Measurements from ENCODE around the gene ALAS1.
"Not testable (repeated sequence)": the region's sequence is repeated elsewhere in the genome, so short reads cannot be mapped to it uniquely, and the experiment has no call there.

The ALAS1 gene

GRCh38 chr3:52177701-52178042 is 20.3 kb upstream of the ALAS1 start:
- no peak for DNase-seq

- not testable (repeated sequence) for DNase-seq
These were observed 19.8 kb upstream of the ALAS1 start for GRCh38 chr3:52178126-52178525.

- DNase-seq = no peak
These were observed 19.4 kb upstream of the ALAS1 start for GRCh38 chr3:52178537-52178936.

GRCh38 chr3:52181543-52181942 is 16.4 kb upstream of the ALAS1 start:
- no peak for DNase-seq

- DNase-seq = no peak
These were observed 15.8 kb upstream of the ALAS1 start for GRCh38 chr3:52182196-52182595.

- no peak for DNase-seq
These were observed 15.3 kb upstream of the ALAS1 start for GRCh38 chr3:52182691-52183090.

GRCh38 chr3:52183786-52184445 is 14.0 kb upstream of the ALAS1 start:
- DNase-seq = no peak

- no peak for DNase-seq
These were observed 13.3 kb upstream of the ALAS1 start for GRCh38 chr3:52184690-52185089.

GRCh38 chr3:52185311-52185710 is 12.6 kb upstream of the ALAS1 start:
- DNase-seq = no peak

- DNase-seq = no peak
These were observed 12.1 kb upstream of the ALAS1 start for GRCh38 chr3:52185837-52186236.

- DNase-seq = no peak
These were observed 11.2 kb upstream of the ALAS1 start for GRCh38 chr3:52186729-52187128.

GRCh38 chr3:52188556-52188955 is 9.4 kb upstream of the ALAS1 start:
- no peak for DNase-seq

- no peak for DNase-seq
These were observed 7.5 kb upstream of the ALAS1 start for GRCh38 chr3:52190294-52191074.

- no peak for DNase-seq
These were observed 6.3 kb upstream of the ALAS1 start for GRCh38 chr3:52191663-52192062.

GRCh38 chr3:52193065-52193464 is 4.9 kb upstream of the ALAS1 start:
- DNase-seq = peak; percentile 50

- no peak for DNase-seq
These were observed 3.3 kb upstream of the ALAS1 start for GRCh38 chr3:52194485-52195290.

GRCh38 chr3:52195291-52195597 is 2.7 kb upstream of the ALAS1 start:
- DNase-seq = no peak

- no peak for DNase-seq
These were observed 2.1 kb upstream of the ALAS1 start for GRCh38 chr3:52195823-52196331.

GRCh38 chr3:52196977-52197376 is 983 bp upstream of the ALAS1 start:
- peak; percentile 49 for DNase-seq

- no peak for DNase-seq
These were observed 490 bp upstream of the ALAS1 start for GRCh38 chr3:52197499-52197841.

GRCh38 chr3:52198643-52199608 is 966 bp downstream of the ALAS1 start:
- DNase-seq = no peak

GRCh38 chr3:52200981-52201679 is 3.2 kb downstream of the ALAS1 start:
- no peak for DNase-seq

Data from DMS53 (cell line).